Activated CD8-positive, alpha-beta memory T cell treated with anti-CD3 and anti-CD28 coated beads, Interleukin-2, amount 10 ng/mL, durations not matched to agents 7 days and 5 days (primary cell): ENCODE measurements around the gene C4orf54. TPM values are rescaled to one million over a fixed set of nuclear protein-coding genes. Genes with fewer than 3 reads are reported as not detected.

Experiments
- ATAC-seq: fragments of 150-1000 bp; cut with Tn5 transposase; one replicate; pipeline ENCODE4 v1.10.0; 2021; ENCODE audit warnings: moderate library complexity
- CTCF ChIA-PET: fragments of 350-600 bp; sonication (Branson Sonifier 250); formaldehyde crosslinking; loops from one replicate; lab custom pipeline; 2021; ENCODE audit warnings: antibody characterized with exemption; lab: Charles Lee
- DNase-seq: peaks from one replicate; pipeline ENCODE4 v3.0.0-alpha.2; 2020
- H3K27ac Mint-ChIP-seq: one replicate; pipeline ENCODE4 v1.8.0; 2021; ENCODE audit warnings: mild to moderate bottlenecking, mixed read lengths
- H3K27me3 Mint-ChIP-seq: one replicate; pipeline ENCODE4 v1.8.0; 2021; ENCODE audit warnings: mixed read lengths
- H3K36me3 Mint-ChIP-seq: one replicate; pipeline ENCODE4 v1.8.0; 2021; ENCODE audit warnings: mild to moderate bottlenecking, mixed read lengths
- H3K4me1 Mint-ChIP-seq: one replicate; pipeline ENCODE4 v1.8.0; 2021; ENCODE audit warnings: mixed read lengths
- H3K4me3 Mint-ChIP-seq: one replicate; pipeline ENCODE4 v1.8.0; 2021; ENCODE audit warnings: mild to moderate bottlenecking, moderate library complexity, mixed read lengths
- H3K9me3 Mint-ChIP-seq: one replicate; pipeline ENCODE4 v1.8.0; 2022; ENCODE audit warnings: low read depth, mixed read lengths
- total RNA-seq, 2 experiments: library from RNA; stranded (reverse); gene quantifications; one replicate each; pipeline ENCODE4 v1.2.3, GENCODE V29; 2021

The C4orf54 gene
- total RNA-seq, 2 experiments from 2014 or later: not detected

GRCh38 chr4:99668472-99668871 lies 10.8 kb upstream of the C4orf54 start:
- DNase-seq (no peak), ATAC-seq (no peak)
- Mint-ChIP-seq H3K9me3 (peaks cover 8% of the 10 kb centered on the region), H3K4me1 (no peaks in the 10 kb centered on the region), H3K4me3 (no peak overlapping the region), H3K27ac (no peak overlapping the region), H3K36me3 (no peaks in the 10 kb centered on the region), H3K27me3 (peaks cover 8% of the 10 kb centered on the region)
- CTCF ChIA-PET: no interaction called here

- ATAC-seq (no peak), DNase-seq (no peak)
- Mint-ChIP-seq H3K4me3 (no peak overlapping the region), H3K4me1 (no peaks in the 10 kb centered on the region), H3K27ac (no peak overlapping the region), H3K27me3 (peaks cover 16% of the 10 kb centered on the region), H3K36me3 (no peaks in the 10 kb centered on the region), H3K9me3 (no peaks in the 10 kb centered on the region)
- CTCF ChIA-PET: no interaction called here
Observed at GRCh38 chr4:99665983-99666382, 8.4 kb upstream of the C4orf54 start.

- Mint-ChIP-seq H3K36me3 (no peaks in the 10 kb centered on the region), H3K27me3 (peaks cover 14% of the 10 kb centered on the region), H3K9me3 (no peaks in the 10 kb centered on the region), H3K4me1 (no peaks in the 10 kb centered on the region), H3K27ac (no peak overlapping the region), H3K4me3 (no peak overlapping the region)
- ATAC-seq (no peak), DNase-seq (no peak)
- CTCF ChIA-PET: no interaction called here
Observed at GRCh38 chr4:99664716-99665115, 7.1 kb upstream of the C4orf54 start.

- DNase-seq (no peak), ATAC-seq (no peak)
- Mint-ChIP-seq H3K36me3 (no peaks in the 10 kb centered on the region), H3K27me3 (peaks cover 19% of the 10 kb centered on the region), H3K4me1 (no peaks in the 10 kb centered on the region), H3K27ac (no peak overlapping the region), H3K4me3 (no peak overlapping the region), H3K9me3 (no peaks in the 10 kb centered on the region)
- CTCF ChIA-PET: no interaction called here
Observed at GRCh38 chr4:99661907-99662306, 4.3 kb upstream of the C4orf54 start.

- H3K9me3 Mint-ChIP-seq: no peaks in the 10 kb centered on the region
- no peaks in the 10 kb centered on the region for H3K36me3 Mint-ChIP-seq
- H3K27ac Mint-ChIP-seq: no peak overlapping the region
- CTCF ChIA-PET: interaction anchor here (0.7 kb wide), 1 partner anchor 153 kb away, joined by 3 read pairs; no protein-coding TSS in a partner anchor
- no peak for DNase-seq
- no peaks in the 10 kb centered on the region for H3K4me1 Mint-ChIP-seq
- H3K4me3 Mint-ChIP-seq: no peak overlapping the region
- ATAC-seq: no peak
- peaks cover 20% of the 10 kb centered on the region for H3K27me3 Mint-ChIP-seq
Observed at GRCh38 chr4:99658666-99659065, 1.0 kb upstream of the C4orf54 start.

GRCh38 chr4:99655308-99656081 lies 2.1 kb downstream of the C4orf54 start:
- CTCF ChIA-PET: no interaction called here
- ATAC-seq: no peak

GRCh38 chr4:99654361-99654761 lies 3.3 kb downstream of the C4orf54 start:
- Mint-ChIP-seq H3K9me3 (no peaks in the 10 kb centered on the region), H3K4me1 (no peaks in the 10 kb centered on the region), H3K36me3 (no peaks in the 10 kb centered on the region), H3K27ac (no peak overlapping the region), H3K4me3 (no peak overlapping the region), H3K27me3 (peaks cover 9% of the 10 kb centered on the region)
- ATAC-seq (no peak), DNase-seq (no peak)
- CTCF ChIA-PET: no interaction called here

More at GRCh38 chr4:99655308-99656081, 2.1 kb downstream of the C4orf54 start:
- H3K4me3 Mint-ChIP-seq: no peak overlapping the region
- no peak for DNase-seq
- H3K36me3 Mint-ChIP-seq: no peaks in the 10 kb centered on the region
- peaks cover 9% of the 10 kb centered on the region for H3K27me3 Mint-ChIP-seq
- H3K4me1 Mint-ChIP-seq: no peaks in the 10 kb centered on the region
- H3K9me3 Mint-ChIP-seq: no peaks in the 10 kb centered on the region
- no peak overlapping the region for H3K27ac Mint-ChIP-seq

- H3K27ac Mint-ChIP-seq: no peak overlapping the region
- H3K36me3 Mint-ChIP-seq: no peaks in the 10 kb centered on the region
- DNase-seq (no peak), ATAC-seq (no peak)
- H3K4me3 Mint-ChIP-seq: no peak overlapping the region
- CTCF ChIA-PET: no interaction called here
- peaks cover 9% of the 10 kb centered on the region for H3K27me3 Mint-ChIP-seq
- H3K4me1 Mint-ChIP-seq: no peaks in the 10 kb centered on the region
- H3K9me3 Mint-ChIP-seq: no peaks in the 10 kb centered on the region
Observed at GRCh38 chr4:99653916-99654315, 3.7 kb downstream of the C4orf54 start.

- CTCF ChIA-PET: no interaction called here
- Mint-ChIP-seq H3K27me3 (peaks cover 9% of the 10 kb centered on the region), H3K27ac (no peak overlapping the region), H3K4me1 (no peaks in the 10 kb centered on the region), H3K36me3 (no peaks in the 10 kb centered on the region), H3K9me3 (no peaks in the 10 kb centered on the region), H3K4me3 (no peak overlapping the region)
- ATAC-seq (no peak), DNase-seq (no peak)
Observed at GRCh38 chr4:99652596-99653436, 4.8 kb downstream of the C4orf54 start.

GRCh38 chr4:99651811-99652485 lies 5.7 kb downstream of the C4orf54 start:
- Mint-ChIP-seq H3K4me3 (no peak overlapping the region), H3K4me1 (no peaks in the 10 kb centered on the region), H3K9me3 (no peaks in the 10 kb centered on the region), H3K27me3 (peaks cover 4% of the 10 kb centered on the region), H3K27ac (no peak overlapping the region), H3K36me3 (no peaks in the 10 kb centered on the region)
- DNase-seq (no peak), ATAC-seq (no peak)
- CTCF ChIA-PET: no interaction called here

- CTCF ChIA-PET: no interaction called here
- no peaks in the 10 kb centered on the region for H3K4me1 Mint-ChIP-seq
- H3K9me3 Mint-ChIP-seq: no peaks in the 10 kb centered on the region
- no peak overlapping the region for H3K27ac Mint-ChIP-seq
- DNase-seq: no peak
- ATAC-seq: no peak
- H3K36me3 Mint-ChIP-seq: no peaks in the 10 kb centered on the region
- H3K4me3 Mint-ChIP-seq: no peak overlapping the region
- peaks cover under 1% of the 10 kb centered on the region for H3K27me3 Mint-ChIP-seq
Observed at GRCh38 chr4:99651016-99651769, 6.4 kb downstream of the C4orf54 start.

- Mint-ChIP-seq H3K27ac (no peak overlapping the region), H3K36me3 (no peaks in the 10 kb centered on the region), H3K4me3 (no peak overlapping the region), H3K4me1 (no peaks in the 10 kb centered on the region), H3K9me3 (no peaks in the 10 kb centered on the region), H3K27me3 (peaks cover 6% of the 10 kb centered on the region)
- ATAC-seq: no peak
- CTCF ChIA-PET: no interaction called here
- no peak for DNase-seq
Observed at GRCh38 chr4:99649778-99650177, 7.8 kb downstream of the C4orf54 start.

- no peak for ATAC-seq
- peaks cover 8% of the 10 kb centered on the region for H3K27me3 Mint-ChIP-seq
- CTCF ChIA-PET: no interaction called here
- no peak for DNase-seq
- no peaks in the 10 kb centered on the region for H3K36me3 Mint-ChIP-seq
- H3K9me3 Mint-ChIP-seq: no peaks in the 10 kb centered on the region
- no peak overlapping the region for H3K4me3 Mint-ChIP-seq
- no peaks in the 10 kb centered on the region for H3K4me1 Mint-ChIP-seq
- H3K27ac Mint-ChIP-seq: no peak overlapping the region
Observed at GRCh38 chr4:99649208-99649607, 8.4 kb downstream of the C4orf54 start.
